Measurements from ENCODE around the gene CNPY4.
"Not testable (repeated sequence)": the region's sequence is repeated elsewhere in the genome, so short reads cannot be mapped to it uniquely, and the experiment has no call there.

GRCh38 chr7:100130220-100130607 lies 10.8 kb downstream of the CNPY4 start:
- not testable (repeated sequence) for TF ChIP-seq CTCF (IDR thresholded peaks at IDR 0.05; ENCODE audit: insufficient read depth, low read length); POLR2AphosphoS5 (IDR thresholded peaks at IDR 0.05; ENCODE audit: low read depth); GABPA (IDR thresholded peaks at IDR 0.05; ENCODE audit: low read depth); REST (IDR thresholded peaks at IDR 0.05; ENCODE audit: insufficient replicate concordance, low read depth); SPI1 (IDR thresholded peaks at IDR 0.05; ENCODE audit: borderline replicate concordance, low read depth)
